Measurements from ENCODE around the gene ZNF222. TPM values are rescaled to one million over a fixed set of nuclear protein-coding genes. Genes with fewer than 3 reads are reported as not detected.

The ZNF222 gene
- total and polyA plus RNA-seq, 2 of the 4 experiments (the other 2 are of a cell fraction), result 3.2 to 7.0 TPM

DNA sequence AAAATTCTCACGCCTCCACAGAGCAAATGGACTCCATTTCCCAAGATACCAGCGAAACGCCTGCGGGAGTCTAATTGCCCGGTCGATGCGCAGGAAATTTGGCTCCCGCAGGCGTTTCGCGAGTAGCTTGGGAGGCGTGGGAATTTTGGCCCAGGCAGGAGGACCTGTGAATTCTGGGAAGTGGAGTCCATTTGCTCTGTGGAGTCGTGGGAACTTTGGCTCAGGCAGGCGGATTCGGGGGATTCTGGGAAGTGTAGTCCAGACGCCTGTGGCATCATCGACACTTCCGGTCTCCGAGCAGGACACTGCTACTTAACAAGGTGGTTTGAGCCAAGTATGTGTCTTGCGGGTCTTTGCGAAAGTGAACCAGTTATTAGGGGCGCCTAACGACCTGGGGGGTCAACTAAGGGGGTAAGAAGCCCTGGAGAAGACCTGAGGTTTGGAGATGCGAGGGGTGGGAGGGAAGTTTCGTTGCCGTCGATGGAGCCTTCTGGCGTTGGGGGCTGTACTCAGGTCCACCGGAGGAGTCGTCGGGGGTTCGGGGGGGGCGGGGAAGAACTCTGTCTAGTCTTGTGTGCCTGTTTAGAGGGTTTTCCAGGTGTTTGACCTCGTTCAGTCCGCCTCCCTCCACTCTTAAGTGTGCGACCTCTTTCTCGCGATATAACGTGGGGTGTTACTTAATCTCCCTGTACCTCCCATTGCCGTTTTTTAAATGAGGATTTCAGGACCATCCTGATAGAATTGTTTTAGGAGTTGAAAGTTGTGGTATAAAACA, 41.1 kb upstream of the ZNF222 start, which contains the start of gene ZNF155:
ZNF155 (plus strand) TSS at position 277 of the 775 bp plus-strand sequence. CDS start 4,356 bp downstream, outside the sequence.
- H2BK15ac ChIP-seq (ENCODE audit: low read depth, low read length), result no peak within 1 kb of the TSS
- H3K56ac ChIP-seq (ENCODE audit: extremely low read depth, insufficient read depth, low read length), result no peak within 1 kb of the TSS
- no peak for TF ChIP-seq SMC3 (IDR thresholded peaks at IDR 0.05; ENCODE audit: low read depth, low read length)
- no peak for TF ChIP-seq MAFK (IDR thresholded peaks at IDR 0.05; ENCODE audit: low read depth, low read length)
- TF ChIP-seq, protein P1, sequence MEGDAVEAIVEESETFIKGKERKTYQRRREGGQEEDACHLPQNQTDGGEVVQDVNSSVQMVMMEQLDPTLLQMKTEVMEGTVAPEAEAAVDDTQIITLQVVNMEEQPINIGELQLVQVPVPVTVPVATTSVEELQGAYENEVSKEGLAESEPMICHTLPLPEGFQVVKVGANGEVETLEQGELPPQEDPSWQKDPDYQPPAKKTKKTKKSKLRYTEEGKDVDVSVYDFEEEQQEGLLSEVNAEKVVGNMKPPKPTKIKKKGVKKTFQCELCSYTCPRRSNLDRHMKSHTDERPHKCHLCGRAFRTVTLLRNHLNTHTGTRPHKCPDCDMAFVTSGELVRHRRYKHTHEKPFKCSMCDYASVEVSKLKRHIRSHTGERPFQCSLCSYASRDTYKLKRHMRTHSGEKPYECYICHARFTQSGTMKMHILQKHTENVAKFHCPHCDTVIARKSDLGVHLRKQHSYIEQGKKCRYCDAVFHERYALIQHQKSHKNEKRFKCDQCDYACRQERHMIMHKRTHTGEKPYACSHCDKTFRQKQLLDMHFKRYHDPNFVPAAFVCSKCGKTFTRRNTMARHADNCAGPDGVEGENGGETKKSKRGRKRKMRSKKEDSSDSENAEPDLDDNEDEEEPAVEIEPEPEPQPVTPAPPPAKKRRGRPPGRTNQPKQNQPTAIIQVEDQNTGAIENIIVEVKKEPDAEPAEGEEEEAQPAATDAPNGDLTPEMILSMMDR (conservative IDR thresholded peaks at IDR 0.05; ENCODE audit: low read depth, low read length), result no peak
- peak; percentile 73; the same call in 1 of the 2 replicates for TF ChIP-seq MXI1 (IDR thresholded peaks at IDR 0.05; ENCODE audit: borderline replicate concordance, low read depth, low read length)
- TF ChIP-seq MAZ (IDR thresholded peaks at IDR 0.05; ENCODE audit: borderline replicate concordance, low read depth, low read length), result peak; percentile 43; the same call in 1 of the 2 replicates
- no peak for TF ChIP-seq RFX5 (IDR thresholded peaks at IDR 0.05; ENCODE audit: low read depth, low read length)
- TF ChIP-seq, protein P2, sequence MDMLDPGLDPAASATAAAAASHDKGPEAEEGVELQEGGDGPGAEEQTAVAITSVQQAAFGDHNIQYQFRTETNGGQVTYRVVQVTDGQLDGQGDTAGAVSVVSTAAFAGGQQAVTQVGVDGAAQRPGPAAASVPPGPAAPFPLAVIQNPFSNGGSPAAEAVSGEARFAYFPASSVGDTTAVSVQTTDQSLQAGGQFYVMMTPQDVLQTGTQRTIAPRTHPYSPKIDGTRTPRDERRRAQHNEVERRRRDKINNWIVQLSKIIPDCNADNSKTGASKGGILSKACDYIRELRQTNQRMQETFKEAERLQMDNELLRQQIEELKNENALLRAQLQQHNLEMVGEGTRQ (IDR thresholded peaks at IDR 0.05; ENCODE audit: low read depth, low read length), result peak; percentile 15; the same call in 1 of the 2 replicates
- peak; percentile 14 for TF ChIP-seq RCOR1 (IDR thresholded peaks at IDR 0.05; ENCODE audit: insufficient replicate concordance, low read length)
- peak; percentile 82 for TF ChIP-seq CEBPB (IDR thresholded peaks at IDR 0.05; ENCODE audit: low read depth, low read length)
- no peak for TF ChIP-seq CHD1 (IDR thresholded peaks at IDR 0.05; ENCODE audit: low read depth, low read length)
- no peak for TF ChIP-seq NFE2L2 (IDR thresholded peaks at IDR 0.05; ENCODE audit: low read depth, low read length)
- TF ChIP-seq RAD21 (IDR thresholded peaks at IDR 0.05; ENCODE audit: low read length), result no peak; the same call in 1 of the 2 replicates
- TF ChIP-seq, protein P3, sequence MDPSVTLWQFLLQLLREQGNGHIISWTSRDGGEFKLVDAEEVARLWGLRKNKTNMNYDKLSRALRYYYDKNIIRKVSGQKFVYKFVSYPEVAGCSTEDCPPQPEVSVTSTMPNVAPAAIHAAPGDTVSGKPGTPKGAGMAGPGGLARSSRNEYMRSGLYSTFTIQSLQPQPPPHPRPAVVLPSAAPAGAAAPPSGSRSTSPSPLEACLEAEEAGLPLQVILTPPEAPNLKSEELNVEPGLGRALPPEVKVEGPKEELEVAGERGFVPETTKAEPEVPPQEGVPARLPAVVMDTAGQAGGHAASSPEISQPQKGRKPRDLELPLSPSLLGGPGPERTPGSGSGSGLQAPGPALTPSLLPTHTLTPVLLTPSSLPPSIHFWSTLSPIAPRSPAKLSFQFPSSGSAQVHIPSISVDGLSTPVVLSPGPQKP (IDR thresholded peaks at IDR 0.05; ENCODE audit: borderline replicate concordance, low read depth, low read length), result no peak

More for the DNA sequence above, 41.1 kb upstream of the ZNF222 start, which contains the start of gene ZNF155:
- Histone ChIP-seq H4K91ac (ENCODE audit: insufficient read depth, low read depth, low read length) (peak within 1 kb of the TSS; percentile 77), H3K36me3 (ENCODE audit: control insufficient read depth, insufficient read depth, low read length) (peaks cover 3% of the 10 kb centered on the region), H3K4me3 (ENCODE audit: insufficient read depth, low read depth, low read length) (peak within 1 kb of the TSS; percentile 79), H3K9me1 (ENCODE audit: insufficient read depth, low read length) (no peaks in the 10 kb centered on the region), H4K5ac (ENCODE audit: low read depth, low read length) (peak within 1 kb of the TSS; percentile 71), H3K9ac (ENCODE audit: low read depth, low read length) (peak within 1 kb of the TSS; percentile 67), H2AFZ (replicated peaks; ENCODE audit: low read length, poor library complexity) (peak within 1 kb of the TSS; percentile 96), H3K79me1 (ENCODE audit: low read depth in 1 of 2, low read length in 2 of 2) (peaks cover 6 to 27% of the 10 kb centered on the region in 2 experiments; a peak in 3 of 4 replicates), H3K4ac (ENCODE audit: low read depth, low read length) (peak within 1 kb of the TSS; percentile 80), H3K23ac (ENCODE audit: low read depth, low read length) (peak within 1 kb of the TSS; percentile 71; the same call in 1 of the 2 replicates), H3K14ac (replicated peaks; ENCODE audit: low read depth, low read length) (peak within 1 kb of the TSS; percentile 93), H3K9me3 (ENCODE audit: control insufficient read depth, insufficient read depth, low read length) (peaks cover 2% of the 10 kb centered on the region; the same call in 1 of the 2 replicates), H3K18ac (ENCODE audit: low read depth, low read length) (peak within 1 kb of the TSS; percentile 28; the same call in 1 of the 2 replicates), H3K27ac (ENCODE audit: insufficient read depth, low read length) (peak within 1 kb of the TSS; percentile 62), H2BK20ac (ENCODE audit: low read depth, low read length) (no peak within 1 kb of the TSS), H3K4me1 (ENCODE audit: control insufficient read depth, insufficient read depth, low read length) (no peaks in the 10 kb centered on the region), H4K8ac (ENCODE audit: low read depth in 2 of 2, low read length in 2 of 2) (peak within 1 kb of the TSS; percentile 4 to 94; a peak in 3 of 4 replicates), H3K27me3 (ENCODE audit: control insufficient read depth, insufficient read depth, low read length) (no peaks in the 10 kb centered on the region), H3K4me2 (ENCODE audit: low read depth, low read length) (peak within 1 kb of the TSS; percentile 96), H2AK5ac (ENCODE audit: low read depth, low read length) (no peak within 1 kb of the TSS), H2BK120ac (ENCODE audit: low read depth, low read length) (peak within 1 kb of the TSS; percentile 29; the same call in 1 of the 2 replicates), H2AK9ac (replicated peaks; ENCODE audit: low read depth, low read length, poor library complexity) (peak within 1 kb of the TSS; percentile 79), H4K20me1 (ENCODE audit: insufficient read depth, low read length) (no peaks in the 10 kb centered on the region), H2BK5ac (ENCODE audit: low read depth, low read length, poor library complexity, severe bottlenecking) (peak within 1 kb of the TSS; percentile 55)
- in situ Hi-C loops (cut with MboI; ENCODE audit: low sequenced_read_pairs) (no loop called here), dilution Hi-C loops (cut with HindIII; ENCODE audit: low sequenced_read_pairs, unreplicated experiment) (no loop called here), intact Hi-C loops (cut with micrococcal nuclease) (loop anchor here (1.0 kb wide), 1 partner anchor 49 kb away; the partner anchor contains the start of gene ZNF45)
- CTCF ChIA-PET, result no interaction called here
- POLR2A ChIA-PET (ENCODE audit: unreplicated experiment), result interaction anchor here (0.6 kb wide), 1 partner anchor 245 kb away, joined by 3 read pairs; no protein-coding TSS in a partner anchor
- peak; percentile 95 for ATAC-seq (ENCODE audit: low read depth)
- peak; percentile 97 for DNase-seq
- 0% methylated on average over 5 of the region's 40 CpGs; no CpG with 5 or more reads in 1 of the 2 experiments for WGBS, 2 experiments (ENCODE audit: extremely low coverage in 2 of 2, insufficient read length in 1 of 2)
- no TSS peak for BruUV-seq (replicated peaks)
